ENCODE results near the gene PLCH1. TPM values are rescaled to one million over a fixed set of nuclear protein-coding genes. Genes with fewer than 3 reads are reported as not detected.

PLCH1 gene
- total and polyA plus RNA-seq, 2 donors (not counting 1 experiment from before 2014, with no cell fraction given) = 0.27 TPM; not detected in 1

- no peak overlapping the region for H3K27ac Mint-ChIP-seq
- H3K9me3 ChIP-seq (ENCODE audit: control extremely low read depth in 1 of 3, control insufficient read depth in 2 of 3, insufficient read depth in 1 of 3, low read length in 2 of 3) = no peaks in the 10 kb centered on the region
- ChIA-PET CTCF (interaction anchor here (0.7 kb wide), 1 partner anchor 56 kb away, joined by 3 read pairs; no protein-coding TSS in a partner anchor), POLR2A (no interaction called here)
- no peaks in the 10 kb centered on the region for H3K4me1 Mint-ChIP-seq
- no peaks in the 10 kb centered on the region for H3K36me3 ChIP-seq (replicated peaks in 1 of 2; ENCODE audit: control extremely low read depth in 1 of 2, control insufficient read depth in 1 of 2, extremely low read depth in 1 of 2, insufficient read depth in 2 of 2, low read length in 1 of 2)
- 68% methylated on average over 3 of the region's 10 CpGs for WGBS (ENCODE audit: insufficient coverage)
- TF ChIP-seq EZH2 (IDR thresholded peaks at IDR 0.05; ENCODE audit: borderline replicate concordance, insufficient read depth, low read depth, low read length, poor library complexity, severe bottlenecking) (no peak), CTCF (IDR thresholded peaks at IDR 0.05) (no peak)
- no peaks in the 10 kb centered on the region for H3K9me3 Mint-ChIP-seq (ENCODE audit: insufficient read depth)
- H3K4me1 ChIP-seq (ENCODE audit: control insufficient read depth in 2 of 2, insufficient read depth in 2 of 2, low read length in 2 of 2) = no peaks in the 10 kb centered on the region
- H3K9ac ChIP-seq (ENCODE audit: low read length) = no peak overlapping the region
- no peak overlapping the region for H3K4me3 Mint-ChIP-seq
- intact Hi-C loops (cut with micrococcal nuclease) = no loop called here
- no peak for DNase-seq
- no peak overlapping the region for H3K4me2 ChIP-seq (replicated peaks; ENCODE audit: low read depth, low read length, poor library complexity, severe bottlenecking)
- no peak for ATAC-seq (ENCODE audit: low read depth)
- H2AFZ ChIP-seq (ENCODE audit: insufficient read depth, low read depth, low read length, poor library complexity, severe bottlenecking) = no peak overlapping the region
- H3K27me3 ChIP-seq (replicated peaks in 1 of 4; ENCODE audit: control extremely low read depth in 1 of 4, control insufficient read depth in 3 of 4, insufficient read depth in 4 of 4, low read length in 3 of 4) = no peaks in the 10 kb centered on the region
- no peaks in the 10 kb centered on the region for H4K20me1 ChIP-seq (ENCODE audit: control insufficient read depth, insufficient read depth, low read length, poor library complexity, severe bottlenecking)
- no peaks in the 10 kb centered on the region for H3K79me2 ChIP-seq (ENCODE audit: control insufficient read depth, insufficient read depth, low read length)
- no peak overlapping the region for H3K4me3 ChIP-seq (ENCODE audit: control extremely low read depth in 1 of 5, extremely low read depth in 1 of 5, insufficient read depth in 1 of 5, low read depth in 2 of 5, low read length in 4 of 5)
- no peak overlapping the region for H3K27ac ChIP-seq (ENCODE audit: low read length in 2 of 2)
- peaks cover 14% of the 10 kb centered on the region for H3K27me3 Mint-ChIP-seq
Observed at GRCh38 chr3:155581579-155581978, 163.3 kb downstream of the PLCH1 start.

DNA sequence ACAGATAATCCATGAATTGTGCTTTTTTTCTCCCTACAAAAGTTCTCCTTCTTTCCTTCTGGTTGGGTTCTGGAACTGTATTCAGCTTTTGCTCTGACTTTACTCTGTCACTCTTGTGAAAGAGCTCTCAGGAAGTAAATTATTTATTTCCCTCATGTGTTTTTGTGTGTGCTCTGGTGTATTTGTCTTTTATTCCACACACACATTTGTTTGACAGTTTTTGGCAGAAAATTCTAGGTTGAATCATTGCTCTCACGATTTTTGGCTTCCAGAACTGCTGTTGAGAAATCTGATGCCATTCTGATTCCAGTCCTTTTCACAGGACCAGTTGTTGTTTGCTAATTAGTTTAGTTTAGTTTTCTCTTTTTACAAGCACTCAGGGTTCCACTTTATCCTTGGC lies 172.8 kb downstream of the PLCH1 start:
- ATAC-seq (ENCODE audit: low read depth) (no peak), DNase-seq (no peak)
- Histone ChIP-seq H3K36me3 (replicated peaks in 1 of 2; ENCODE audit: control extremely low read depth in 1 of 2, control insufficient read depth in 1 of 2, extremely low read depth in 1 of 2, insufficient read depth in 2 of 2, low read length in 1 of 2) (no peaks in the 10 kb centered on the region), H3K9ac (ENCODE audit: low read length) (no peak overlapping the region), H3K4me3 (ENCODE audit: control extremely low read depth in 1 of 5, extremely low read depth in 1 of 5, insufficient read depth in 1 of 5, low read depth in 2 of 5, low read length in 4 of 5) (no peak overlapping the region), H3K27me3 (replicated peaks in 1 of 4; ENCODE audit: control extremely low read depth in 1 of 4, control insufficient read depth in 3 of 4, insufficient read depth in 4 of 4, low read length in 3 of 4) (no peaks in the 10 kb centered on the region), H3K9me3 (ENCODE audit: control extremely low read depth in 1 of 3, control insufficient read depth in 2 of 3, insufficient read depth in 1 of 3, low read length in 2 of 3) (no peaks in the 10 kb centered on the region), H4K20me1 (ENCODE audit: control insufficient read depth, insufficient read depth, low read length, poor library complexity, severe bottlenecking) (no peaks in the 10 kb centered on the region), H2AFZ (ENCODE audit: insufficient read depth, low read depth, low read length, poor library complexity, severe bottlenecking) (no peak overlapping the region), H3K27ac (ENCODE audit: low read length in 2 of 2) (no peak overlapping the region), H3K4me1 (ENCODE audit: control insufficient read depth in 2 of 2, insufficient read depth in 2 of 2, low read length in 2 of 2) (no peaks in the 10 kb centered on the region), H3K79me2 (ENCODE audit: control insufficient read depth, insufficient read depth, low read length) (no peaks in the 10 kb centered on the region), H3K4me2 (replicated peaks; ENCODE audit: low read depth, low read length, poor library complexity, severe bottlenecking) (no peak overlapping the region)
- 14% methylated on average over 1 of the region's 1 CpG for WGBS (ENCODE audit: insufficient coverage)
- H3K27me3 Mint-ChIP-seq = peaks cover 5% of the 10 kb centered on the region
- intact Hi-C loops (cut with micrococcal nuclease) = no loop called here
- no peak overlapping the region for H3K27ac Mint-ChIP-seq
- no peak overlapping the region for H3K4me3 Mint-ChIP-seq
- no peak for TF ChIP-seq EZH2 (IDR thresholded peaks at IDR 0.05; ENCODE audit: borderline replicate concordance, insufficient read depth, low read depth, low read length, poor library complexity, severe bottlenecking)
- no peak for TF ChIP-seq CTCF (IDR thresholded peaks at IDR 0.05)
- ChIA-PET POLR2A (no interaction called here), CTCF (no interaction called here)
- H3K4me1 Mint-ChIP-seq = no peaks in the 10 kb centered on the region
- H3K9me3 Mint-ChIP-seq (ENCODE audit: insufficient read depth) = no peaks in the 10 kb centered on the region

All from B cell (primary cell).